ENCODE measurements around the gene CYP8B1. TPM values are rescaled to one million over a fixed set of nuclear protein-coding genes. Genes with fewer than 3 reads are reported as not detected.

The CYP8B1 gene
- total RNA-seq, 1 donor from 2014 or later, result not detected

DNA sequence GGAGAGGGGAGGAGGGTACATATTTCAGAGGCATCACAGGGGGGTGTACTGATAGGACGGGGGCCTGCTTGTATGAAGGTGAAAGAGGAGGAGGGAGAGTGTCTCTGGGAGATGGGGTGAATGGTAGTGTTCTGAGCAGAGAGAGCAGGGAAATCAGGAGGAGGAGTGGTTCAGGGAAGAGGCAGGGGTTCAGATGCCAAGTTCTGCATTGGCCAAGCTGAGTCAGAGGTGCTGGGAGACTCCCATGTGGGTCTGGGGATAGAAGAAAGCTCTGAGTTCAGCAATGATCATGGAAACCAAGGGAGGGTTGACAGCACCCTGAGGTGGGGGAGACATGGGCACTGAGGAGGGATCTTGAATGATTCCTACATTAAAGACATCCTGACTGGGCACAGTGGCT, 3.0 kb downstream of the CYP8B1 start:
- no peaks in the 10 kb centered on the region for H3K36me3 Mint-ChIP-seq (ENCODE audit: unreplicated experiment)
- no peak overlapping the region for H3K27ac Mint-ChIP-seq (ENCODE audit: unreplicated experiment)
- TF ChIP-seq CTCF (IDR thresholded peaks at IDR 0.05), result no peak
- H3K4me1 Mint-ChIP-seq (ENCODE audit: unreplicated experiment), result no peaks in the 10 kb centered on the region
- H3K27me3 Mint-ChIP-seq (ENCODE audit: unreplicated experiment), result peaks cover 26% of the 10 kb centered on the region
- DNase-seq (ENCODE audit: extremely low spot score, unreplicated experiment), result no peak
- H3K9me3 Mint-ChIP-seq (ENCODE audit: unreplicated experiment), result no peaks in the 10 kb centered on the region
- H3K4me3 Mint-ChIP-seq (ENCODE audit: unreplicated experiment), result no peak overlapping the region

DNA sequence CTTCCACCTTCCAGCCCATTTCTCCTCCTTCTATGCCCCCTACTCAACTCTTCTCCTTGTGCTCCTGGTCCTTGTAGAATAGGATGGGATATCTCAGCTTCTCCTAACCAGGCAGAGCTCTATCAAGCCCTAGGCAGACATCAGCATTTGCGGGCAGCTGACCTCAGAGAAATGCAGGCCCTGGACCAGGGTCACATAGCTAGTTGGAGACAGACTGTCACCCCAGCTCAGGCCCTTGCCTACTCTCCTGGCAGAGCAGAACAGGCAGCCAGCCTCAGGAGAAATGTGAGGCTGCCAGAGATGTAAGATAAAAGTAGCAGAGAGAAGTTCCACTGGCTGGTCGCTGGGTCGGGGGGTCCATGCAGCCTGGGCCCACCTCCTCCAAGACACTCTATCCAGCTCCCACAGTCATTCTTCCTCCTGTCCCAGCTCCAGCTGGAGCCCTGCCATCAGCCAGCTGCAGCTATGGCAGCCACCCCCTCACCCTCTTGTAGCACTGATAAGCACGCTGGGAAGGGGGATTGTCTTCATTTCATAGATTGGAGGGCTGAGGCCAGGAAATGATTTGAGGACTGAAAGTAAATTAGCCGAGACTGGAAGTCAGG, 4.0 kb downstream of the CYP8B1 start:
- Mint-ChIP-seq H3K27me3 (ENCODE audit: unreplicated experiment) (peaks cover 23% of the 10 kb centered on the region), H3K36me3 (ENCODE audit: unreplicated experiment) (no peaks in the 10 kb centered on the region), H3K4me3 (ENCODE audit: unreplicated experiment) (no peak overlapping the region), H3K4me1 (ENCODE audit: unreplicated experiment) (no peaks in the 10 kb centered on the region), H3K9me3 (ENCODE audit: unreplicated experiment) (no peaks in the 10 kb centered on the region), H3K27ac (ENCODE audit: unreplicated experiment) (no peak overlapping the region)
- no peak for DNase-seq (ENCODE audit: extremely low spot score, unreplicated experiment)
- no peak for TF ChIP-seq CTCF (IDR thresholded peaks at IDR 0.05)

GRCh38 chr3:42868841-42869240, 6.8 kb downstream of the CYP8B1 start:
- Mint-ChIP-seq H3K27me3 (ENCODE audit: unreplicated experiment) (peaks cover 15% of the 10 kb centered on the region), H3K9me3 (ENCODE audit: unreplicated experiment) (no peaks in the 10 kb centered on the region), H3K4me3 (ENCODE audit: unreplicated experiment) (no peak overlapping the region), H3K4me1 (ENCODE audit: unreplicated experiment) (no peaks in the 10 kb centered on the region), H3K36me3 (ENCODE audit: unreplicated experiment) (no peaks in the 10 kb centered on the region), H3K27ac (ENCODE audit: unreplicated experiment) (no peak overlapping the region)
- TF ChIP-seq CTCF (IDR thresholded peaks at IDR 0.05), result no peak
- no peak for DNase-seq (ENCODE audit: extremely low spot score, unreplicated experiment)

DNA sequence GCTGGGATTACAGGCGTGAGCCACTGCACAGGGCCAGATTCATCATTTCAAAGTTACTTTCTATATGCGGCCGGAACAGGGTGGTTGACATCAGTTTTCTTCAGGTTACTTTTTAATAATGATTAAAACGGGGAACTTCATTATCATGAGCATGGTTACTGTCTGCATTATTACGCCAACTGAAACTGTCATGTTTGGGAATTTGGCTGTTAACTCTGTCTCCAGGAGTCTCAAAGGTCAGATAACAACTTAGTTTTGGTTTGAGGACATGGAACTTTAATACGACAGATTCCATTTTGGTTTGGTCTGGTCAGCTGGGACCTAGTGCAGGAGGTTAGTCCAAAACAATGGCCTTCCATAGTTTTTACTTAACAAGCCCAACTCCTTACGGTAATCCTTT, 8.5 kb downstream of the CYP8B1 start:
- DNase-seq (ENCODE audit: extremely low spot score, unreplicated experiment), result no peak
- Mint-ChIP-seq H3K36me3 (ENCODE audit: unreplicated experiment) (no peaks in the 10 kb centered on the region), H3K4me1 (ENCODE audit: unreplicated experiment) (no peaks in the 10 kb centered on the region), H3K4me3 (ENCODE audit: unreplicated experiment) (no peak overlapping the region), H3K9me3 (ENCODE audit: unreplicated experiment) (no peaks in the 10 kb centered on the region), H3K27ac (ENCODE audit: unreplicated experiment) (no peak overlapping the region), H3K27me3 (ENCODE audit: unreplicated experiment) (peaks cover 7% of the 10 kb centered on the region)
- TF ChIP-seq CTCF (IDR thresholded peaks at IDR 0.05), result no peak

DNA sequence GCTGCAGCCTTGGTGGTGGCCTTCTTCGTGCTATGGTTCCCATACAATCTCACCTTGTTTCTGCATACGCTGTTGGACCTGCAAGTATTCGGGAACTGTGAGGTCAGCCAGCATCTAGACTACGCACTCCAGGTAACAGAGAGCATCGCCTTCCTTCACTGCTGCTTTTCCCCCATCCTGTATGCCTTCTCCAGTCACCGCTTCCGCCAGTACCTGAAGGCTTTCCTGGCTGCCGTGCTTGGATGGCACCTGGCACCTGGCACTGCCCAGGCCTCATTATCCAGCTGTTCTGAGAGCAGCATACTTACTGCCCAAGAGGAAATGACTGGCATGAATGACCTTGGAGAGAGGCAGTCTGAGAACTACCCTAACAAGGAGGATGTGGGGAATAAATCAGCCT, 10.4 kb downstream of the CYP8B1 start:
- H3K27ac Mint-ChIP-seq (ENCODE audit: unreplicated experiment), result no peak overlapping the region
- no peak for TF ChIP-seq CTCF (IDR thresholded peaks at IDR 0.05)
- H3K9me3 Mint-ChIP-seq (ENCODE audit: unreplicated experiment), result no peaks in the 10 kb centered on the region
- no peak for DNase-seq (ENCODE audit: extremely low spot score, unreplicated experiment)
- no peaks in the 10 kb centered on the region for H3K4me1 Mint-ChIP-seq (ENCODE audit: unreplicated experiment)
- no peaks in the 10 kb centered on the region for H3K36me3 Mint-ChIP-seq (ENCODE audit: unreplicated experiment)
- peaks cover 22% of the 10 kb centered on the region for H3K27me3 Mint-ChIP-seq (ENCODE audit: unreplicated experiment)
- H3K4me3 Mint-ChIP-seq (ENCODE audit: unreplicated experiment), result no peak overlapping the region
